DND-41 (cell line): Measurements from ENCODE around the gene KLHL6.

ENCODE experiments used
- ATAC-seq: fragments of 200-7000 bp; cut with Tn5 transposase; 3 replicates; pipeline ENCODE4 v1.9.1; 2021; ENCODE audit warnings: low read depth; ENCODE audit not compliant: insufficient read depth
- DNase-seq: peaks from one replicate; pipeline ENCODE4 v3.0.0-alpha.2; 2020
- H2AFZ ChIP-seq: 2 replicates; pipeline ENCODE4 v1.6.0; 2012; ENCODE audit warnings: low read depth, low read length
- H3K27ac ChIP-seq: 2 replicates; pipeline ENCODE4 v1.5.1; 2012; ENCODE audit warnings: low read length, inconsistent platforms
- H3K27me3 ChIP-seq: fragments of 200-600 bp; sonication (generic); 2 replicates; pipeline ENCODE4 v1.6.0; 2012; ENCODE audit warnings: low read length, mild to moderate bottlenecking, inconsistent platforms; ENCODE audit not compliant: insufficient read depth, poor library complexity
- H3K36me3 ChIP-seq: 2 replicates; pipeline ENCODE4 v1.5.1; 2012; ENCODE audit warnings: low read length, inconsistent platforms; ENCODE audit not compliant: insufficient read depth
- H3K4me1 ChIP-seq: 2 replicates; pipeline ENCODE4 v1.5.1; 2012; ENCODE audit warnings: mild to moderate bottlenecking, low read length; ENCODE audit not compliant: insufficient read depth
- H3K4me2 ChIP-seq: 2 replicates; pipeline ENCODE4 v1.6.0; 2012; ENCODE audit warnings: mild to moderate bottlenecking, moderate library complexity, low read length, inconsistent platforms; ENCODE audit not compliant: insufficient read depth
- H3K4me3 ChIP-seq, 2 experiments: fragments of 200-600 bp in 1 of 2; shearing (Covaris generic) in 1 of 2; 2 replicates each; pipeline ENCODE4 v1.5.1; 2012 to 2016; ENCODE audit warnings: inconsistent platforms in 2 of 2, low read length in 2 of 2, mild to moderate bottlenecking in 2 of 2, low read depth in 1 of 2, moderate library complexity in 1 of 2
- H3K79me2 ChIP-seq: 2 replicates; pipeline ENCODE4 v1.6.0; 2012; ENCODE audit warnings: low read length, inconsistent platforms; ENCODE audit not compliant: insufficient read depth
- H3K9ac ChIP-seq: 2 replicates; pipeline ENCODE4 v1.6.0; 2012; ENCODE audit warnings: low read depth, mild to moderate bottlenecking, inconsistent platforms, low read length, moderate library complexity
- H3K9me3 ChIP-seq: 2 replicates; pipeline ENCODE4 v1.5.1; 2012; ENCODE audit warnings: low read length, moderate library complexity, mild to moderate bottlenecking, inconsistent platforms; ENCODE audit not compliant: insufficient read depth, severe bottlenecking
- H4K20me1 ChIP-seq: 2 replicates; pipeline ENCODE4 v1.6.0; 2012; ENCODE audit warnings: low read length; ENCODE audit not compliant: insufficient read depth
- EZH2 ChIP-seq: IDR thresholded peaks from 3 replicates; pipeline ENCODE4 v1.6.1; 2012; ENCODE audit warnings: borderline replicate concordance, low read depth, mild to moderate bottlenecking, moderate library complexity, low read length, inconsistent platforms; ENCODE audit not compliant: severe bottlenecking
- TF ChIP-seq, protein P1 (sequence below): IDR thresholded peaks from 2 replicates; pipeline ENCODE4 v1.5.1; 2012; ENCODE audit warnings: borderline replicate concordance, low read length, moderate library complexity, mild to moderate bottlenecking; ENCODE audit not compliant: poor library complexity, severe bottlenecking; ENCODE audit errors: extremely low read depth

KLHL6 gene

DNA sequence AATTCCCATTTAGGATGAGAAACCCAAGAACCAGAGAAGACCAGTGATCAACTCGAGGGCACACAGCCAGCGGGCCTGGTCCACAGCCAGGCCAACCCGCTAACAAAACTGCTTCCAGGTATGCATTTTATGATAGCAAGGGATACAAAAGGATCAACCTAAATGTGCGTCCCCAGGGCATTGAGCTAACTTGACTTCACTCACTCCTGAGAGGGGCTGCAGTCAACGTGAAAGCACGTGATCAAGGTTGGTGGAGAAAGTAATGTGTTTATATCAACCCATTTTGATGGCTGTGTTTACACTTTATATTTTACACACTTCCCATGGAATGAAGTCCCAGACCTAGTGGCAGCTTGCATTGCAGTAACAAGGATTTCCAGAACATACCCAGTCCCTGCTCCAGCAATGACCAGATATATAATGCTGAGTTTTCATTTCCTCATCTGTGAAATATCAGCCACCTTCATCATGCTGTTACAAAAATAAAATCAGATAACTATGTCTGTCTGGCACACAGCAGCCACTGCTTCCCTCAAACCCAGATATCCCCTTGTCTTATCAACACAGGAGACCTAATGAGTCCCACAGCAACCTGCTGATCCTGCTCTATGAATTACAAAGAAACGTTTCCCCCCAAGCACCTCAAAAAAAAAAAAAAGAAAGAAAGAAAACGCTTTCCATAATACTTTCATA is 2.0 kb downstream of the KLHL6 start:
- Histone ChIP-seq H3K4me1 (peaks cover 43% of the 10 kb centered on the region), H2AFZ (no peak overlapping the region), H3K4me3 (peak overlapping the region in 1 of 2 experiments; percentile 67; a peak in 3 of 4 replicates), H3K9ac (peak overlapping the region; percentile 77), H3K9me3 (no peaks in the 10 kb centered on the region), H3K79me2 (peaks cover 55% of the 10 kb centered on the region), H3K27me3 (no peaks in the 10 kb centered on the region), H4K20me1 (no peaks in the 10 kb centered on the region), H3K36me3 (no peaks in the 10 kb centered on the region), H3K4me2 (peak overlapping the region; percentile 79), H3K27ac (peak overlapping the region; percentile 94; the same call in 1 of the 2 replicates)
- DNase-seq (no peak), ATAC-seq (no peak)
- TF ChIP-seq, protein P1, sequence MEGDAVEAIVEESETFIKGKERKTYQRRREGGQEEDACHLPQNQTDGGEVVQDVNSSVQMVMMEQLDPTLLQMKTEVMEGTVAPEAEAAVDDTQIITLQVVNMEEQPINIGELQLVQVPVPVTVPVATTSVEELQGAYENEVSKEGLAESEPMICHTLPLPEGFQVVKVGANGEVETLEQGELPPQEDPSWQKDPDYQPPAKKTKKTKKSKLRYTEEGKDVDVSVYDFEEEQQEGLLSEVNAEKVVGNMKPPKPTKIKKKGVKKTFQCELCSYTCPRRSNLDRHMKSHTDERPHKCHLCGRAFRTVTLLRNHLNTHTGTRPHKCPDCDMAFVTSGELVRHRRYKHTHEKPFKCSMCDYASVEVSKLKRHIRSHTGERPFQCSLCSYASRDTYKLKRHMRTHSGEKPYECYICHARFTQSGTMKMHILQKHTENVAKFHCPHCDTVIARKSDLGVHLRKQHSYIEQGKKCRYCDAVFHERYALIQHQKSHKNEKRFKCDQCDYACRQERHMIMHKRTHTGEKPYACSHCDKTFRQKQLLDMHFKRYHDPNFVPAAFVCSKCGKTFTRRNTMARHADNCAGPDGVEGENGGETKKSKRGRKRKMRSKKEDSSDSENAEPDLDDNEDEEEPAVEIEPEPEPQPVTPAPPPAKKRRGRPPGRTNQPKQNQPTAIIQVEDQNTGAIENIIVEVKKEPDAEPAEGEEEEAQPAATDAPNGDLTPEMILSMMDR, result no peak

GRCh38 chr3:183551930-183552329 is 3.6 kb downstream of the KLHL6 start:
- DNase-seq, result no peak
- no peaks in the 10 kb centered on the region for H3K36me3 ChIP-seq
- H3K27ac ChIP-seq, result no peak overlapping the region
- H3K4me3 ChIP-seq, result no peak overlapping the region
- H3K9ac ChIP-seq, result no peak overlapping the region
- H3K27me3 ChIP-seq, result no peaks in the 10 kb centered on the region
- no peaks in the 10 kb centered on the region for H4K20me1 ChIP-seq
- peaks cover 69% of the 10 kb centered on the region for H3K79me2 ChIP-seq
- H2AFZ ChIP-seq, result no peak overlapping the region
- H3K9me3 ChIP-seq, result no peaks in the 10 kb centered on the region
- no peak for TF ChIP-seq EZH2
- TF ChIP-seq, protein P1, result no peak
- H3K4me1 ChIP-seq, result peaks cover 43% of the 10 kb centered on the region
- ATAC-seq, result no peak
- peak overlapping the region; percentile 23; the same call in 1 of the 2 replicates for H3K4me2 ChIP-seq

GRCh38 chr3:183548262-183548769 is 7.2 kb downstream of the KLHL6 start:
- peaks cover 64% of the 10 kb centered on the region for H3K79me2 ChIP-seq
- H3K27ac ChIP-seq, result no peak overlapping the region
- DNase-seq, result no peak
- no peak for ATAC-seq
- H3K4me1 ChIP-seq, result peaks cover 12% of the 10 kb centered on the region
- no peak overlapping the region for H2AFZ ChIP-seq
- H4K20me1 ChIP-seq, result no peaks in the 10 kb centered on the region; the same call in 1 of the 2 replicates
- no peaks in the 10 kb centered on the region for H3K36me3 ChIP-seq
- H3K27me3 ChIP-seq, result no peaks in the 10 kb centered on the region
- no peaks in the 10 kb centered on the region for H3K9me3 ChIP-seq
- no peak overlapping the region for H3K4me3 ChIP-seq
- no peak for TF ChIP-seq EZH2
- TF ChIP-seq, protein P1, result no peak
- no peak overlapping the region for H3K9ac ChIP-seq
- no peak overlapping the region for H3K4me2 ChIP-seq
